ENCODE results near the gene CACNB4. TPM values are rescaled to one million over a fixed set of nuclear protein-coding genes. Genes with fewer than 3 reads are reported as not detected.

Gene CACNB4
- total and polyA plus RNA-seq, 9 of the 15 experiments (the other 6 are each of a cell fraction or from before 2014, with no cell fraction given) = 0.01 to 0.20 (median 0.04) TPM; not detected in 1

- TF ChIP-seq DEAF1 (CRISPR knock-in tag; IDR thresholded peaks at IDR 0.05) (peak; percentile 94), ZNF57 (CRISPR knock-in tag; IDR thresholded peaks at IDR 0.05) (no peak), ZNF280B (CRISPR knock-in tag; IDR thresholded peaks at IDR 0.05) (no peak)
These were observed 62.0 kb downstream of the CACNB4 start (continued) for GRCh38 chr2:152036611-152037469.

- H3K27ac ChIP-seq (ENCODE audit: extremely low read depth, low read depth, low read length) = no peak overlapping the region
- no peak overlapping the region for H3K9ac ChIP-seq (ENCODE audit: insufficient read depth in 1 of 2, low read depth in 2 of 2, low read length in 2 of 2)
- H3K36me3 ChIP-seq (ENCODE audit: control insufficient read depth, insufficient read depth, low read length) = no peaks in the 10 kb centered on the region
- ChIA-PET POLR2A (no interaction called here), CTCF (ENCODE audit: low intra/inter-chr PET ratio) (no interaction called here)
- H3K9me3 ChIP-seq (replicated peaks; ENCODE audit: control insufficient read depth, insufficient read depth, low read depth, low read length) = no peaks in the 10 kb centered on the region
- ATAC-seq (peak; percentile 42), FAIRE-seq (no peak), DNase-seq (ENCODE audit: extremely low read depth in 1 of 4, low spot score in 3 of 4) (peak in 1 of 4 experiments; percentile 43)
- BruUV-seq (replicated peaks) = no TSS peak
- H3K4me1 ChIP-seq (replicated peaks in 1 of 2; ENCODE audit: control insufficient read depth in 2 of 2, insufficient read depth in 2 of 2, low read length in 2 of 2) = no peaks in the 10 kb centered on the region
- no peak overlapping the region for H3K4me3 ChIP-seq
- H3K4me2 ChIP-seq (ENCODE audit: insufficient read depth, low read length) = no peak overlapping the region
- H3K9me1 ChIP-seq (ENCODE audit: control insufficient read depth, insufficient read depth, low read length) = no peaks in the 10 kb centered on the region
- intact Hi-C loops (cut with micrococcal nuclease) = loop anchor here (10.0 kb wide), 2 partner anchors 300 to 710 kb away; partner anchors contain the start of gene FMNL2
- in situ Hi-C loops (cut with MboI) = no loop called here
- no peaks in the 10 kb centered on the region for H4K20me1 ChIP-seq (replicated peaks; ENCODE audit: control insufficient read depth, insufficient read depth, low read length)
- H2AFZ ChIP-seq (ENCODE audit: low read depth, low read length) = no peak overlapping the region
- H3K79me2 ChIP-seq (ENCODE audit: control insufficient read depth, insufficient read depth, low read length) = no peaks in the 10 kb centered on the region
- 0% methylated on average over 7 of the region's 7 CpGs for WGBS (ENCODE audit: insufficient coverage, low coverage, missing lambda C conversion rate)
- peak; percentile 17; the same call in 1 of the 2 replicates for TF ChIP-seq TEAD4 (IDR thresholded peaks at IDR 0.05; ENCODE audit: low read length)
- no peak for TF ChIP-seq TEAD4 (CRISPR knock-in tag; IDR thresholded peaks at IDR 0.05; ENCODE audit: borderline replicate concordance)
- 0 out of 2 replicates have a peak, but pooled peaks have one; percentile 5 for TF ChIP-seq CBFA2T3 (IDR thresholded peaks at IDR 0.05)
- TF ChIP-seq CEBPB (tag; IDR thresholded peaks at IDR 0.05) = no peak
- peaks cover 7 to 45% of the 10 kb centered on the region in 2 experiments; a peak in 3 of 5 replicates for H3K27me3 ChIP-seq (ENCODE audit: control insufficient read depth in 2 of 2, insufficient read depth in 2 of 2, low read length in 2 of 2)
These were observed 64.5 kb downstream of the CACNB4 start for GRCh38 chr2:152034257-152034801.

Data from K562 (cell line).